ENCODE measurements around the gene C14orf93.

C14orf93 gene

GRCh38 chr14:23009939-23010726 is at the start of gene C14orf93:
TSS of gene C14orf93 (minus strand) at chr14:23010143. CDS start at chr14:22999023, 11,120 bp downstream.
- DNase-seq (ENCODE audit: low read depth in 2 of 2): peak in 1 of 2 experiments; percentile 30

GRCh38 chr14:23058654-23059504 is 48.9 kb upstream of the C14orf93 start:
- DNase-seq (ENCODE audit: low read depth in 2 of 2): no peak

- peak; percentile 46 to 61 for DNase-seq (ENCODE audit: low read depth in 2 of 2)
Observed at GRCh38 chr14:23057757-23058653, 48.1 kb upstream of the C14orf93 start.

DNA sequence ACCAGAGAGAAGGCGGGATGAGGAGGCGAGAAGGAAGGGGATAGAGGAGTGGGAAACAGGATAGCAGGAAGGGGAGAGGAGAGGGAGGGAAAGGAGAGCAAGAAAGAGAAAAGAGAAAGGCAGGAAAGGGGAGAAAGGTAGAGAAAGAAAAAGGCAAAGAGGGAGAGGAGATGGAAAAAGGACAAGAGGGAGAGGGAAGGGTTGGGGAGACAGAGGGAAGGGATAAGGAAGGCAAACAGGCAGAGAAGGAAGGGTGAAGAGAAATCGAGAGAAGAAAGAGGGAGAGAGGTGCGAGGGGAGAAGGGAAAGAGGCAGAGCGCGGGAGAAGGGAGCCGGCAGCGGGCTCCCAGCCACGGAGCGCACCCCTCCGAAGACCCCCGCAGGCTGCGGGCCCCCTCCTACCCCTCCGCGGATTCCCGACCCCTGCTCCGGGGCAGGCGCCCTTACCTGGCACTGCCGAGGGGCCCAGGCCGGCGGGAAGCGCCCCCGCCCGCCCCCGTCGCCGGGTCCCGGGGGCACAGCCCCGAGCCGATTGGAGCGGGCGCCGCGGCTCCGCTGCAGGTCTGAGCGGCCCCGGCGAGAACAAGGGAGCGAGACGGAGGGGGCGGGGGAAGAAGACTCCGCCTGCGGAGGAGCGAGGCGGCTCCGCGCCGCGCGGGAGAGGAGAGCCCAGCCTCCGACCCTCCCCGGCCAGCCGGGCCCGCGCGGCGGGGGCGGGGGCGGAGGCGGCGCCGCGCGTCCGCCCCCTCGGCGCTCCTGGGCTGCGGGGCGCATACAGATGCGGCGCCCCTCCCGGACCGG is 47.2 kb upstream of the C14orf93 start, which contains the start of gene CDH24:
Gene CDH24 (minus strand): TSS at position 565 of the 801 bp plus-strand sequence. CDS start 1,787 bp downstream, outside the sequence.
- peak; percentile 32 to 35 for DNase-seq (ENCODE audit: low read depth in 2 of 2)

DNA sequence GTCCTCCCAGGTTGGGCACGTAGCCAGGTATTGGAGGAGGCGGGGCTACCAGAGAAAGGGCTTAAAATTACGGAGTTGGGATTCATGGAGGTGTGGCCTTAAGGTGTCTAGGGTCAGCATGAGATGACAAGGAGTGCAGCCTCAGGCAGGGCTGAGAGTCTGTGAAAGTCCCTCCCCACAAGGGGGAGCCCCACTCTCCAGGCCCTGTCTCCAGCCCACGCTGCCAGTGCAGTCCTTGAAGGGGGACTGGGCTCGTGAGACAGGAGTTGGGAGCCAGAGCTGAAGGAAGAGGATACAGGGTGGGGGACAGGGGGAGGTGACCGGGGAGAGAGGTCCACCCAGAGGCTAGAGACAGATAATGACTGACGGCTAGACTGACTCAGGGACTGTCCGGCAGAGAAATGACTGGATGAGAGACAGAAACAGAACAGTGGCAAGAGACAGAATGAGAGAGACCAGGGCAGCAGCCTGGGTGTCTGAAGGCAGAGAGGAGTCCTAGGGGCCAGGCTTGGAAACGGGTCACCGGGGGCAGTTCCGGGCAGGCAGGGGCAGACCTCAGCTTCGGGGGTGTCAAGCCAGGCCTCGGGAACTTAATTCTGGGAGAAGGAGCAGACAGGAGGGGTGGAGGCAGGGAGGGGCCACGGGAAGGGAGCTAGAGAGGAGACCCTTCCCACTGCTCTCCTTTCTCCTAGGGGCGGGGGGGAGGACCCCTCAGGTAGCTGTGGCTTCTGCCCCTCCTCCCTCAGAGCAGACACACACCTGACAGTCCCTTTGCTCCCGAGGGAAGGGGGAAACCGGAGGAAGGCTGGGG is 46.4 kb upstream of the C14orf93 start:
- peak; percentile 15 to 30 for DNase-seq (ENCODE audit: low read depth in 2 of 2)

DNA sequence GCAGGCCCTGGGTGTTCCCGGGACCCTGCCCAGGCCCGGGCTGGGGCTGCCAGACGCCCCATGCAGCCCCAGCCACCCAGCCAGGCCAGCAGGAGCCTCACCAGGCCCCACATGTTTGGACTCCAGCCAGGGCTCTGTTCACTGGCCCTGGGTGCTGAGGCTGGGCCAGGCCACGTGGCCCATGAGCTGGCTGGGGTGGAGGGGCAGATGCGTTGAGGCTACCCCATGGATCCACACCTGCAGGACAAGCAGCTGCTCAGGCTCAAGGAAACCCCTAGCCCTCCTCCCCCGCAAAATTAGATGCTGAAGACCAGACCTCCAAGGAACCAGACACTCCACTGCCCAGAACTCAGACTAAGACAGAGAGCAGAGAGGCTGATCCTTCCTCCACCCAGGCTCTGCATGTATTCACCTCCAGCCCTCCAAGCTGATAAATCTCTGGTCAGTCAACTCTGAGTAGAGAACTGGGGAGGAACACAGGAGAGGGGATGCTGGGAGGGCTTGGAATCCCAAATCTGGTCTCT is 45.7 kb upstream of the C14orf93 start:
- no peak for DNase-seq (ENCODE audit: low read depth in 2 of 2)

DNA sequence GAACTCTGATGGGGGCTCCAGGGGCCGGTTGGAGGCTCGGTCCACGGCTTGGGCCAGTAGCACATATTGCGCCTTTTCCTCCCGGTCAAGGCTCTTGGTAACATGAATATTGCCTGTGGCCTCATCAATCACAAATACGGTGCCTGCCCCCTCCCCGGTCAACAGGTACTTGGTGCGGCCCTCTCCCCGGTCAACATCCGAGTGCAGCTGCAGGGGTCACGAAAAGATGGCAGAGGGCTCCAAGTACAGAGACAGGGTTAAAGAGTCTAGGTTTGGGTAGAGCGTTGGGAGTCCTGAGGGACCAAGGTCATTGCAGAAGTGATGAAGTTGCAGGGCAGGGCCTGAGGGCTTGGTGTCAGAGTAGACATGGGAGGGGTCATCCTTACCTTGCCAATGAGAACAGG is 45.2 kb upstream of the C14orf93 start:
- DNase-seq (ENCODE audit: low read depth in 2 of 2): no peak

DNA sequence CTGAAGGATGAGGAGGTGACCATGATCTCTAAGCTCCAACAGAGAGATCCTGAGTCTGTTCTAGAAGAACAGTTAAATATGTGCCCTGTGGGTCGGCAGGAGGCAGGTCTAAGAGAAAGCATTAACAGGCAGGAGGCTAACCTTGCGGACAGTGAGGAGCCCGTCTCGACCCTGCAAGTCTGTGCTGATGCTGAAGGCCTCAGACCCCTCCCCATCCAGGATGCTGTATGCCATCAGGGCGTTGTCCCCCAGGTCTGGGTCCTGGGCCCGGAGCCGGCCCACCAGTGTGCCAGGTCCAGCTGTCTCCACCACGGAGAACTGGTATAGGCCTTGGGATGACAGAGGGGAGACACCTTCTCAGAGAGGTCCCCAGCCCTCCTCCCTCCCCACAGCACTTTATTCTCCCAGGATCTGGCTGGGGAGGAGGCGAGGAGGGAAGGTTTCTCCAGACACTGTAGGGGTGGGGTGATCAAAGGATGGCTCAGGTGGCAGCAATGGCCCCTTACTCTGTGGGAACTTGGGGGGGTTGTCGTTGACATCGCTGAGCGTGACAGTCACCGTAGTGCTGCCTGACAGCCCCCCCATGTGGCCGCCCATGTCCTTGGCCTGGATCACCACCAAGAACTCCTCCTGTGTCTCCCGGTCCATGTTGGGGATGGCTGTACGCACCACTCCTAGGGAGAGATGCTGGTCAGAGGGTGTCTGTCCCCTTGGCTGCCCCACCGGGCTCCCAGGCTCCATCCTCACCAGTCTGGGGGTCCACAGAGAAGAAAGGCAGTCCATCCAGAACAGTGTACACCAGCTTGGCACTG is 44.3 kb upstream of the C14orf93 start:
- DNase-seq (ENCODE audit: low read depth in 2 of 2): no peak

DNA sequence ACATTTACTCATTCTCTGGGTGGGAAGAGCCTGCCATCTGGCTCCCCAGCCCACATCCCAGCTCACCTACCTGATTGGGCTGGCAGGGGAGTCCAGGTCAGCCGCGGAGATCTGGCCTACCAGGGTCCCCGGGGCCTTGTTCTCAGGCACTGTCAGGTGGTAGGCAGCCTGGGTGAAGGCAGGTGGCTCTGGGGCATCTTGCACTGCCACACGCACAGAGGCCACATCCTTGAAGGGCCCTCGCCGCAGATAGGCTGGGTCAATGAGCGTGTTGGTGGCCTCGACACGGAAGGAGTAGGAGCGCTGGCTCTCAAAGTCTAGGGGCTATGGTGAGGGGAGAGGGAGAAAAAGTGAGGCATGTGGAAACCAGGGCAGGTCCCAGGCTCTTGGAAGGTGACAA is 43.5 kb upstream of the C14orf93 start:
- no peak for DNase-seq (ENCODE audit: low read depth in 2 of 2)

DNA sequence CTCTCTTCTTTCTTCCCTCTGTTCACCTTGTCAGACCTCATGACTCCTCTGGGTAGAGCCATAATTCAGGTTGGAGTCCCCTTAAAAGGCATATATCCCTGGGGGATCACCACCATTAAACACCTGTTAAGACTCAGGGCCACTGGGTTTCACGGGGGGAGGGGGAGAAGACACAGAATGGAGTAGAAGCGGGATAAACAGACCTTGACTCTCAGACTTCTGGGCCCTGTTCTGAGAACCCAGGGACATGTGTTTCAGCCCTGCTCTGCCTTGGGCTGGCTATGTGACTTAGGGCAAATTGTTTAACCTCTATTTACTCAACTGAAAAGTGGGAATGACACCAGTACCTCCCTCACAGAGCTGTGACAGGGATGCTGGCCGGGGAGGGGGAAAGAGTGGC is 42.7 kb upstream of the C14orf93 start:
- no peak for DNase-seq (ENCODE audit: low read depth in 2 of 2)

DNA sequence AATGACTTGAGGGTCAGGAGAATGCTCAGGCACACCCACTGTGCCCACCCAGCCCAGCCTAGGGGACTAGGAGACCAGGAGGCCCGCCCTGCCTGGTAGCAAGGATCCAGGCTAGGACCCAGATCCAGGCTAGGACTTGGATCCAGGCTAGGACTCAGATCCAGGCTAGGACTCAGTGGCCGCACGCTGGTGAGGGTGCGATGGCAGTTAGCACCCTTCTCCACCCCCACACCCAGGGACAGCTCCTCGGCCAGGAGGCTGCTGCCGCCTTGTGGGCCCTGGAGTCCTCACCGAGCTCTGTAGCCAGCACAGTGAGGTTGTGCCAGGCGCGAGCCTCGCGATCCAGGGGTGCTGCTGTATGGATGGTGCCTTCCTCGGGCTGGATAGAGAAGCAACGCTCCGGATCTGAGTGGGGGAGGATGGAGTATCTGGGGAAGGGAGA is 42.3 kb upstream of the C14orf93 start:
- no peak for DNase-seq (ENCODE audit: low read depth in 2 of 2)

DNA sequence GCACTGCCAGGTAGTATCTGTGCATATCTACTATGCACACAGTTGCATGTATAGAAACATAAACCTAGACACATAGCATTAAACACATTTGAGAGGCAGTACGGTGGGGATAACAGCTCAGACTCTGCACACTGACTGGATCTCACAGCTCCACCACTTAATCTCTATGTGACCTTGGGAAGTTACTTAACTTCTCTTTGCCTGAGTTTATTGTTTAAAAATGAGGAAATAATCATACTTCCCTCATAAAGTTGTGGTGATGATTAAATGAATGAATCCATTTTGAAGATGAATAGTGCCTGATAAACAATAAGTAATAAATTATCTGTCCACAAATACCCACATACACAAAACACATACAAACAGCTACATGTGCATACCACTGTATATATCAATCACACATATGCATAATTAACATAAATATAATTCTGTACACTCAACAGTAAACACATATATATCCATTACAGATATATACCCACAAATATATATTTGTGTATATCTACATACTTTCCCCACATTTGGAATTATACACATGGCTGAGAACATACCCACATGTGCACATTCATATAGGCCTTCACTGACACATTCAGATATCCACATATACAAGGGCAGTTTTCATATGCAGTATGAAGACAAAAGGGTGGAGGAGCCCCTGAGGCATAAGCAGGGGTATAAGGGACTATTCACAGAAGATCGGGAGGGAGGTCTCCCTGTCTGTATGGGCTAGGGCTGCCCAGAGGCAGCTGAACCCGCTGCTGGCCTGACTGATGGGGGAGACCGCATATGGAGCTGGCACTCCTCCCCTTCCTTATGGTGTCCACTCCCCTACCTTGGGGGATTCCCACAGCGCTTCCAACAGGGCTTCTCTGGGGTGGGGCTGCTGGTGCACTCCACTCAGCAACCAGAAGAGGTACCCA is 41.5 kb upstream of the C14orf93 start:
- DNase-seq (ENCODE audit: low read depth in 2 of 2): no peak

DNA sequence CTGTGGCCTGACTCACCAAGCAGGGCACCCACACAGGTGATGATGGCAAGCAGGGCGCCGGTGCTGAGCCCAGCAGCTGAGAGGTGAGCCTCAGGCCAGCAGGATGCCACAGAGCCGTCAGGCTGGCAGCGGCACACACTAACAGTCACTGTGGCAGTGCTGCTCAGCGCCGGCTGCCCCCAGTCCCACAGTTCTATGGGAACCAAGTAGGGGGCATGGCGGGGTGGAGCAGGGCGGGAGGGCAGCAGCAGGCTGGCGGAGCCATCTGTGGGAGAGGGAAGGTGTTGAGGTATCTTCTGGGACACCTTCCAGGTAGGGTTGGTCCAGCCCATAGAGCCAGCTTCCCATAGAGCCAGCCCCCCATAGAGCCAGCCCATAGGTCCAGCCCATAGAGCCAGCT is 39.1 kb upstream of the C14orf93 start:
- no peak for DNase-seq (ENCODE audit: low read depth in 2 of 2)

- DNase-seq (ENCODE audit: low read depth in 2 of 2): no peak
Observed at GRCh38 chr14:23047751-23048693, 38.1 kb upstream of the C14orf93 start.

GRCh38 chr14:23047034-23047634 is 37.2 kb upstream of the C14orf93 start:
- no peak for DNase-seq (ENCODE audit: low read depth in 2 of 2)

All from fibroblast of skin of left quadriceps (primary cell).